ENCODE data around the gene UGT1A8.
"Not testable (repeated sequence)": the region's sequence is repeated elsewhere in the genome, so short reads cannot be mapped to it uniquely, and the experiment has no call there.

DNA sequence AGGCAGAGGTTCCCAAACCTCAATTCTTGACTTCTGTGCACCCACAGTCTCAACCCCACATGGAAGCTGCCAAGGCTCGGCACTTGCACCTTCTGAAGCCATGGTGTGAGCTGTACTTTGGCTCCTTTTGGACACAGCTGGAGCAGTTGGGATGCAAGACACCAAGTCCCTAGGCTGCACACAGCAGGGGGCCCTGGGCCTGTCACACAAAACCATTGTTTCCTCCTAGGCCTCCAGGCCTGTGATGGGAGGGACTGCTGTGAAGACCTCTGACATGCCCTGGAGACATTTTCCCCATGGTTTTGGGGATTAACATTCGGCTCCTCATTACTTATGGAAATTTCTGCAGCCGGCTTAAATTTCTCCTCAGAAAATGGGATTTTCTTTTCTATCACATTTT, 28.6 kb downstream of the UGT1A8 start:
- TF ChIP-seq, protein P1, sequence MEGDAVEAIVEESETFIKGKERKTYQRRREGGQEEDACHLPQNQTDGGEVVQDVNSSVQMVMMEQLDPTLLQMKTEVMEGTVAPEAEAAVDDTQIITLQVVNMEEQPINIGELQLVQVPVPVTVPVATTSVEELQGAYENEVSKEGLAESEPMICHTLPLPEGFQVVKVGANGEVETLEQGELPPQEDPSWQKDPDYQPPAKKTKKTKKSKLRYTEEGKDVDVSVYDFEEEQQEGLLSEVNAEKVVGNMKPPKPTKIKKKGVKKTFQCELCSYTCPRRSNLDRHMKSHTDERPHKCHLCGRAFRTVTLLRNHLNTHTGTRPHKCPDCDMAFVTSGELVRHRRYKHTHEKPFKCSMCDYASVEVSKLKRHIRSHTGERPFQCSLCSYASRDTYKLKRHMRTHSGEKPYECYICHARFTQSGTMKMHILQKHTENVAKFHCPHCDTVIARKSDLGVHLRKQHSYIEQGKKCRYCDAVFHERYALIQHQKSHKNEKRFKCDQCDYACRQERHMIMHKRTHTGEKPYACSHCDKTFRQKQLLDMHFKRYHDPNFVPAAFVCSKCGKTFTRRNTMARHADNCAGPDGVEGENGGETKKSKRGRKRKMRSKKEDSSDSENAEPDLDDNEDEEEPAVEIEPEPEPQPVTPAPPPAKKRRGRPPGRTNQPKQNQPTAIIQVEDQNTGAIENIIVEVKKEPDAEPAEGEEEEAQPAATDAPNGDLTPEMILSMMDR (IDR thresholded peaks at IDR 0.05) = not testable (repeated sequence)
- not testable (repeated sequence) for TF ChIP-seq EZH2 (IDR thresholded peaks at IDR 0.05; ENCODE audit: borderline replicate concordance, insufficient read depth, low read depth, low read length, poor library complexity, severe bottlenecking)

All from B cell (primary cell).